SK-N-SH (cell line): Measurements from ENCODE around the gene HOXC5. TPM values are rescaled to one million over a fixed set of nuclear protein-coding genes. Genes with fewer than 3 reads are reported as not detected.

Experiments
- CTCF ChIA-PET: fragments of 300-600, 350-600 bp; formaldehyde crosslinking; extraction: SDS; loops from one replicate; lab custom pipeline; 2021; lab: Yijun Ruan, JAX
- POLR2A ChIA-PET: fragments of 350-600 bp; sonication (Branson Sonifier 250); formaldehyde crosslinking; extraction: SDS; loops from one replicate; lab custom pipeline; 2020; ENCODE audit warnings: antibody characterized with exemption, inconsistent platforms; lab: Yijun Ruan, JAX
- DNase-seq: peaks from one replicate; pipeline ENCODE4 v3.0.0; 2012
- H2AFZ ChIP-seq: fragments of 200-600 bp; sonication (generic); 2 replicates; pipeline ENCODE4 v1.8.1; 2016; ENCODE audit warnings: antibody characterized with exemption, mild to moderate bottlenecking, low read depth
- H3F3A ChIP-seq: fragments of 200-600 bp; sonication (generic); replicated peaks from 2 replicates; pipeline ENCODE3; 2016; ENCODE audit warnings: antibody characterized with exemption, mild to moderate bottlenecking; ENCODE audit not compliant: insufficient read depth
- H3K27ac ChIP-seq, 2 experiments: fragments of 200-500 bp in 1 of 2; fragments of 200-600 bp in 1 of 2; sonication (Bioruptor generic) in 1 of 2; sonication (generic), shearing (Covaris generic) in 1 of 2; 2 replicates each; pipeline versions ENCODE4 v1.5.1 to v1.6.1; 2014 to 2016; ENCODE audit warnings: low read depth in 2 of 2, inconsistent platforms in 1 of 2, low read length in 1 of 2, mild to moderate bottlenecking in 1 of 2, mixed read lengths in 1 of 2
- H3K27me3 ChIP-seq: fragments of 200-600 bp; sonication (generic), shearing (Covaris generic); 2 replicates; pipeline ENCODE4 v1.6.1; 2016; ENCODE audit warnings: mixed run types; ENCODE audit not compliant: insufficient read depth
- H3K36me3 ChIP-seq, 2 experiments: fragments of 200-500 bp in 1 of 2; fragments of 200-600 bp in 1 of 2; sonication (Bioruptor generic) in 1 of 2; sonication (generic) in 1 of 2; replicated peaks in 1 of 2; 2 replicates each; pipeline versions ENCODE3 to v1.5.1; 2014 to 2016; ENCODE audit warnings: low read length in 1 of 2, mild to moderate bottlenecking in 1 of 2; ENCODE audit not compliant: insufficient read depth in 2 of 2, control insufficient read depth in 1 of 2
- H3K4me1 ChIP-seq, 2 experiments: fragments of 200-500 bp in 1 of 2; fragments of 200-600 bp in 1 of 2; sonication (Bioruptor generic) in 1 of 2; sonication (generic), shearing (Covaris generic) in 1 of 2; 2 replicates each; pipeline versions ENCODE4 v1.5.1 to v1.6.1; 2014 to 2016; ENCODE audit warnings: low read depth in 1 of 2, low read length in 1 of 2, mixed run types in 1 of 2; ENCODE audit not compliant: insufficient read depth in 2 of 2, control insufficient read depth in 1 of 2
- H3K4me2 ChIP-seq: fragments of 200-600 bp; sonication (generic), shearing (Covaris generic); 2 replicates; pipeline ENCODE4 v1.6.1; 2017; ENCODE audit warnings: mixed run types
- H3K4me3 ChIP-seq, 2 experiments: fragments of 200-500 bp in 1 of 2; fragments of 200-600 bp in 1 of 2; sonication (Bioruptor generic) in 1 of 2; sonication (generic), shearing (Covaris generic) in 1 of 2; 2 replicates each; pipeline versions ENCODE4 v1.5.1 to v1.8.1; 2014 to 2016; ENCODE audit warnings: low read depth in 2 of 2, inconsistent platforms in 1 of 2, low read length in 1 of 2, mild to moderate bottlenecking in 1 of 2, mixed read lengths in 1 of 2, moderate library complexity in 1 of 2
- H3K79me2 ChIP-seq: fragments of 200-600 bp; sonication (generic); 2 replicates; pipeline ENCODE4 v1.8.1; 2017; ENCODE audit warnings: mild to moderate bottlenecking; ENCODE audit not compliant: insufficient read depth
- H3K9ac ChIP-seq: fragments of 200-600 bp; sonication (generic); 2 replicates; pipeline ENCODE4 v1.6.1; 2017; ENCODE audit warnings: mixed run types
- H3K9me2 ChIP-seq: fragments of 200-600 bp; sonication (generic); 2 replicates; pipeline ENCODE4 v1.6.1; 2017; ENCODE audit warnings: mixed run types
- H3K9me3 ChIP-seq: fragments of 200-600 bp; sonication (generic); 2 replicates; pipeline ENCODE4 v1.6.1; 2017; ENCODE audit warnings: mixed run types, mild to moderate bottlenecking, moderate library complexity
- H4K20me1 ChIP-seq: fragments of 200-600 bp; sonication (generic); 2 replicates; pipeline ENCODE4 v1.6.1; 2017; ENCODE audit warnings: mild to moderate bottlenecking, mixed run types; ENCODE audit not compliant: insufficient read depth
- EZH2phosphoT487 ChIP-seq: fragments of 200-600 bp; sonication (generic); IDR thresholded peaks from 2 replicates; pipeline ENCODE4 v1.6.1; 2017; ENCODE audit warnings: low read depth, mixed run types, mild to moderate bottlenecking, antibody characterized with exemption, moderate library complexity, borderline replicate concordance
- FOSL2 ChIP-seq: IDR thresholded peaks from 2 replicates; pipeline ENCODE4 v1.4.0; 2012; ENCODE audit warnings: low read depth, mild to moderate bottlenecking, moderate library complexity, borderline replicate concordance
- GABPA ChIP-seq: IDR thresholded peaks from 2 replicates; pipeline ENCODE4 v1.4.0; 2012; ENCODE audit warnings: low read depth, mild to moderate bottlenecking
- MXI1 ChIP-seq: IDR thresholded peaks from 2 replicates; pipeline ENCODE4 v1.6.1; 2012; ENCODE audit warnings: mild to moderate bottlenecking, low read depth, low read length, improper control_type of control experiment
- NFIC ChIP-seq: IDR thresholded peaks from 2 replicates; pipeline ENCODE4 v1.4.0; 2012; ENCODE audit warnings: borderline replicate concordance
- POLR2AphosphoS5 ChIP-seq: IDR thresholded peaks from 2 replicates; pipeline ENCODE4 v1.6.1; 2012; ENCODE audit warnings: low read depth, low read length
- RAD21 ChIP-seq: IDR thresholded peaks from 2 replicates; pipeline ENCODE4 v1.6.1; 2012; ENCODE audit warnings: mild to moderate bottlenecking, low read length
- RCOR1 ChIP-seq: fragments of 150-350 bp; IDR thresholded peaks from 2 replicates; pipeline ENCODE4 v1.6.1; 2017; ENCODE audit warnings: antibody characterized with exemption, low read length
- RXRA ChIP-seq: IDR thresholded peaks from 2 replicates; pipeline ENCODE4 v1.4.0; 2012; ENCODE audit warnings: low read depth, mild to moderate bottlenecking, borderline replicate concordance
- SIN3A ChIP-seq: IDR thresholded peaks from 2 replicates; pipeline ENCODE4 v1.6.1; 2012; ENCODE audit warnings: low read depth, mild to moderate bottlenecking, low read length, moderate library complexity, borderline replicate concordance
- SMC3 ChIP-seq: IDR thresholded peaks from 2 replicates; pipeline ENCODE4 v1.6.1; 2012; ENCODE audit warnings: low read depth, low read length, improper control_type of control experiment
- TAF1 ChIP-seq: IDR thresholded peaks from 2 replicates; pipeline ENCODE4 v1.6.1; 2012; ENCODE audit warnings: low read depth, mild to moderate bottlenecking, low read length, moderate library complexity, borderline replicate concordance
- TCF12 ChIP-seq: IDR thresholded peaks from 2 replicates; pipeline ENCODE4 v1.4.0; 2012
- WGBS: methylation state at CpG from one replicate; pipeline ENCODE4 v1.1.6; 2017; ENCODE audit warnings: low lambda C conversion rate; 5-methylcytosine and 5-hydroxymethylcytosine counted together
- polyA plus RNA-seq, 3 experiments: library from polyadenylated mRNA; depleted of rRNA; stranded (reverse); fragments of >200 nt; gene quantifications; 2 replicates each; pipeline ENCODE4 v1.2.3, GENCODE V29; 2012
- TF ChIP-seq, protein P1 (sequence below): fragments of 150-350 bp; IDR thresholded peaks from 2 replicates; pipeline ENCODE4 v1.6.1; 2016; ENCODE audit warnings: mild to moderate bottlenecking, low read depth, low read length
- TF ChIP-seq, protein P2 (sequence below): IDR thresholded peaks from 2 replicates; pipeline ENCODE4 v1.4.0; 2012; ENCODE audit warnings: low read depth, borderline replicate concordance
- TF ChIP-seq, protein P3 (sequence below): IDR thresholded peaks from 2 replicates; pipeline ENCODE4 v1.6.1; 2012; ENCODE audit warnings: mild to moderate bottlenecking, low read depth, low read length, moderate library complexity
- TF ChIP-seq, protein P4 (sequence below): fragments of 150-350 bp; IDR thresholded peaks from 2 replicates; pipeline ENCODE4 v1.6.1; 2017; ENCODE audit warnings: antibody characterized with exemption, low read length, low read depth, borderline replicate concordance

Gene HOXC5
- polyA plus RNA-seq, 1 of the 3 experiments (the other 2 are of a cell fraction) = 2.1 TPM

DNA sequence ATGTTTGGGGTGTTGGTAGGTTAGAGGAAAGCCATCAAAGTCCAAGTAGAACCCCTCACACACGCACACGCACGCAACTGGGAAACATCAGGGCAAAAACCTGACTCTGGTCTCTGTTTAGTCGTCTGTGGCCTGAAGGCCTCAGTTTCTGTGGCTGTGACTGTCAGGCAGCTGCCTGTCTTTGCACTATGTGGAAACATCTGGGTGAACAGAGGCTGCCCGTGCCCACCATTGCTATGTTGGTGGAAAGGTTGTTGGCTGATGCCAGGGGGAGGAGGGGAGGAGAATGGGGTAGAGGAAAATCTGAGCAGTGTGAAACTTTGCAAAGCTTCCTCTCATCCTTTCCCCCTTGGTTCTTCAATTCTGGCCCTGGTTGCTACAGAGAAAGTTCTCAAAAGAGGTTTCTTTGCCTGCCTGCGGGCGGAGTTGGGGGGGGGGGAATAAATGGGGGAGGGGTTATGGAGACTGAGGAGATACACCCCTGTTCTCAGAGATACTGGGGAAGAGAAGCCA, 40.4 kb upstream of the HOXC5 start:
- POLR2A ChIA-PET = no interaction called here
- H3K79me2 ChIP-seq = no peaks in the 10 kb centered on the region
- no peak overlapping the region for H3K9ac ChIP-seq
- H3K4me1 ChIP-seq = peaks cover 0 to 4% of the 10 kb centered on the region in 2 experiments; a peak in 2 of 4 replicates
- H3K27me3 ChIP-seq = peaks cover 88% of the 10 kb centered on the region
- H2AFZ ChIP-seq = no peak overlapping the region
- no peak overlapping the region for H3K4me3 ChIP-seq
- no peaks in the 10 kb centered on the region for H3K9me2 ChIP-seq
- CTCF ChIA-PET = interaction anchor here (0.9 to 12.8 kb wide), 17 partner anchors 8 to 407 kb away, joined by 3 to 194 read pairs (median 6); partner anchors contain the start of genes HOTAIR, HOXC10, HOXC11 and HOXC5
- peaks cover 5% of the 10 kb centered on the region for H3F3A ChIP-seq
- no peaks in the 10 kb centered on the region for H3K36me3 ChIP-seq
- no peaks in the 10 kb centered on the region for H3K9me3 ChIP-seq
- H3K4me2 ChIP-seq = no peak overlapping the region
- WGBS = 52% methylated on average over 7 of the region's 7 CpGs
- no peaks in the 10 kb centered on the region for H4K20me1 ChIP-seq
- no peak for DNase-seq
- TF ChIP-seq MXI1 = no peak
- no peak for TF ChIP-seq TCF12
- TF ChIP-seq, protein P1, sequence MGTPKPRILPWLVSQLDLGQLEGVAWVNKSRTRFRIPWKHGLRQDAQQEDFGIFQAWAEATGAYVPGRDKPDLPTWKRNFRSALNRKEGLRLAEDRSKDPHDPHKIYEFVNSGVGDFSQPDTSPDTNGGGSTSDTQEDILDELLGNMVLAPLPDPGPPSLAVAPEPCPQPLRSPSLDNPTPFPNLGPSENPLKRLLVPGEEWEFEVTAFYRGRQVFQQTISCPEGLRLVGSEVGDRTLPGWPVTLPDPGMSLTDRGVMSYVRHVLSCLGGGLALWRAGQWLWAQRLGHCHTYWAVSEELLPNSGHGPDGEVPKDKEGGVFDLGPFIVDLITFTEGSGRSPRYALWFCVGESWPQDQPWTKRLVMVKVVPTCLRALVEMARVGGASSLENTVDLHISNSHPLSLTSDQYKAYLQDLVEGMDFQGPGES = no peak
- TF ChIP-seq TAF1 = no peak
- TF ChIP-seq, protein P2, sequence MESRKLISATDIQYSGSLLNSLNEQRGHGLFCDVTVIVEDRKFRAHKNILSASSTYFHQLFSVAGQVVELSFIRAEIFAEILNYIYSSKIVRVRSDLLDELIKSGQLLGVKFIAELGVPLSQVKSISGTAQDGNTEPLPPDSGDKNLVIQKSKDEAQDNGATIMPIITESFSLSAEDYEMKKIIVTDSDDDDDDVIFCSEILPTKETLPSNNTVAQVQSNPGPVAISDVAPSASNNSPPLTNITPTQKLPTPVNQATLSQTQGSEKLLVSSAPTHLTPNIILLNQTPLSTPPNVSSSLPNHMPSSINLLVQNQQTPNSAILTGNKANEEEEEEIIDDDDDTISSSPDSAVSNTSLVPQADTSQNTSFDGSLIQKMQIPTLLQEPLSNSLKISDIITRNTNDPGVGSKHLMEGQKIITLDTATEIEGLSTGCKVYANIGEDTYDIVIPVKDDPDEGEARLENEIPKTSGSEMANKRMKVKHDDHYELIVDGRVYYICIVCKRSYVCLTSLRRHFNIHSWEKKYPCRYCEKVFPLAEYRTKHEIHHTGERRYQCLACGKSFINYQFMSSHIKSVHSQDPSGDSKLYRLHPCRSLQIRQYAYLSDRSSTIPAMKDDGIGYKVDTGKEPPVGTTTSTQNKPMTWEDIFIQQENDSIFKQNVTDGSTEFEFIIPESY = no peak
- no peak for TF ChIP-seq SMC3
- no peak for TF ChIP-seq GABPA
- TF ChIP-seq SIN3A = no peak
- TF ChIP-seq RAD21 = no peak
- TF ChIP-seq, protein P3, sequence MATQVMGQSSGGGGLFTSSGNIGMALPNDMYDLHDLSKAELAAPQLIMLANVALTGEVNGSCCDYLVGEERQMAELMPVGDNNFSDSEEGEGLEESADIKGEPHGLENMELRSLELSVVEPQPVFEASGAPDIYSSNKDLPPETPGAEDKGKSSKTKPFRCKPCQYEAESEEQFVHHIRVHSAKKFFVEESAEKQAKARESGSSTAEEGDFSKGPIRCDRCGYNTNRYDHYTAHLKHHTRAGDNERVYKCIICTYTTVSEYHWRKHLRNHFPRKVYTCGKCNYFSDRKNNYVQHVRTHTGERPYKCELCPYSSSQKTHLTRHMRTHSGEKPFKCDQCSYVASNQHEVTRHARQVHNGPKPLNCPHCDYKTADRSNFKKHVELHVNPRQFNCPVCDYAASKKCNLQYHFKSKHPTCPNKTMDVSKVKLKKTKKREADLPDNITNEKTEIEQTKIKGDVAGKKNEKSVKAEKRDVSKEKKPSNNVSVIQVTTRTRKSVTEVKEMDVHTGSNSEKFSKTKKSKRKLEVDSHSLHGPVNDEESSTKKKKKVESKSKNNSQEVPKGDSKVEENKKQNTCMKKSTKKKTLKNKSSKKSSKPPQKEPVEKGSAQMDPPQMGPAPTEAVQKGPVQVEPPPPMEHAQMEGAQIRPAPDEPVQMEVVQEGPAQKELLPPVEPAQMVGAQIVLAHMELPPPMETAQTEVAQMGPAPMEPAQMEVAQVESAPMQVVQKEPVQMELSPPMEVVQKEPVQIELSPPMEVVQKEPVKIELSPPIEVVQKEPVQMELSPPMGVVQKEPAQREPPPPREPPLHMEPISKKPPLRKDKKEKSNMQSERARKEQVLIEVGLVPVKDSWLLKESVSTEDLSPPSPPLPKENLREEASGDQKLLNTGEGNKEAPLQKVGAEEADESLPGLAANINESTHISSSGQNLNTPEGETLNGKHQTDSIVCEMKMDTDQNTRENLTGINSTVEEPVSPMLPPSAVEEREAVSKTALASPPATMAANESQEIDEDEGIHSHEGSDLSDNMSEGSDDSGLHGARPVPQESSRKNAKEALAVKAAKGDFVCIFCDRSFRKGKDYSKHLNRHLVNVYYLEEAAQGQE = no peak
- TF ChIP-seq RXRA = no peak
- no peak for TF ChIP-seq EZH2phosphoT487
- no peak for TF ChIP-seq FOSL2
- TF ChIP-seq, protein P4, sequence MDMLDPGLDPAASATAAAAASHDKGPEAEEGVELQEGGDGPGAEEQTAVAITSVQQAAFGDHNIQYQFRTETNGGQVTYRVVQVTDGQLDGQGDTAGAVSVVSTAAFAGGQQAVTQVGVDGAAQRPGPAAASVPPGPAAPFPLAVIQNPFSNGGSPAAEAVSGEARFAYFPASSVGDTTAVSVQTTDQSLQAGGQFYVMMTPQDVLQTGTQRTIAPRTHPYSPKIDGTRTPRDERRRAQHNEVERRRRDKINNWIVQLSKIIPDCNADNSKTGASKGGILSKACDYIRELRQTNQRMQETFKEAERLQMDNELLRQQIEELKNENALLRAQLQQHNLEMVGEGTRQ = no peak
- no peak for TF ChIP-seq RCOR1
- TF ChIP-seq POLR2AphosphoS5 = no peak
- no peak for TF ChIP-seq NFIC
- TF ChIP-seq, all 33 proteins: peak for 0
- H3K27ac ChIP-seq = no peak overlapping the region
